Left lung (tissue), 10 donors: ENCODE results near the gene FCN3. TPM values are rescaled to one million over a fixed set of nuclear protein-coding genes. Genes with fewer than 3 reads are reported as not detected.
A peak's percentile ranks its signal among the peaks of the same experiment; 100 is the strongest.

Source experiments
- ATAC-seq: fragments of 200-7000 bp; cut with Tn5 transposase; one replicate; pipeline ENCODE4 v1.9.1; 2020; ENCODE audit warnings: moderate library complexity
- DNase-seq, 4 donors: peaks; one replicate each; pipeline ENCODE4 v3.0.0-alpha.2; 2013 to 2020
- H3K27ac ChIP-seq, 2 donors: fragments of 200-600 bp; sonication (generic) in 1 of 2; one replicate each; pipeline versions ENCODE4 v1.5.0 to v1.8.0; 2020 to 2021
- H3K27me3 ChIP-seq, 2 donors: fragments of 200-600 bp; sonication (generic) in 1 of 2; one replicate each; pipeline versions ENCODE4 v1.5.0 to v1.8.0; 2020 to 2021
- H3K36me3 ChIP-seq, 2 donors: fragments of 200-600 bp; sonication (generic) in 1 of 2; one replicate each; pipeline versions ENCODE4 v1.5.0 to v1.8.0; 2020 to 2021
- H3K4me1 ChIP-seq, 2 donors: fragments of 200-600 bp; one replicate each; pipeline ENCODE4 v1.8.0; 2021
- H3K4me3 ChIP-seq, 2 donors: fragments of 200-600 bp; sonication (generic) in 1 of 2; one replicate each; pipeline versions ENCODE4 v1.5.0 to v1.8.0; 2020 to 2021; ENCODE audit warnings: mild to moderate bottlenecking in 1 of 2
- H3K9me3 ChIP-seq, 2 donors: fragments of 200-600 bp; sonication (generic) in 1 of 2; one replicate each; pipeline versions ENCODE4 v1.5.0 to v1.8.0; 2020 to 2021
- CTCF ChIP-seq, 2 donors: fragments of 200-600 bp; sonication (generic) in 1 of 2; IDR thresholded peaks; one replicate each; pipeline versions ENCODE4 v1.5.0 to v1.8.0; 2021; ENCODE audit warnings: antibody characterized with exemption in 2 of 2
- intact Hi-C, 2 donors: fragments of 100-400 bp; cut with DNase I; formaldehyde crosslinking; loops; one replicate each; pipeline versions ENCODE4 v1.11.2 to v1.14.2; 2022
- polyA plus RNA-seq, 6 donors: library from polyadenylated mRNA; unstranded; fragments of 120-200 nt; gene quantifications; one replicate each; pipeline ENCODE4 v1.2.1, GENCODE V29; 2013; ENCODE audit not compliant: insufficient read length in 6 of 6
- total RNA-seq, 2 donors: library from RNA; stranded (reverse); fragmentation: NEBNext Ultra II Directional; extraction: Animal tissue kit (Norgen Biotek cat#: 25700); gene quantifications; one replicate each; pipeline ENCODE4 v1.2.1, GENCODE V29; 2021
- donor health status: DM: no; HTN: yes; CAD: no.
- donor health status: DM: no; HTN: no; CAD: no.

FCN3 gene
- total and polyA plus RNA-seq, 8 donors = 13.4 to 487 (median 17.9) TPM

DNA sequence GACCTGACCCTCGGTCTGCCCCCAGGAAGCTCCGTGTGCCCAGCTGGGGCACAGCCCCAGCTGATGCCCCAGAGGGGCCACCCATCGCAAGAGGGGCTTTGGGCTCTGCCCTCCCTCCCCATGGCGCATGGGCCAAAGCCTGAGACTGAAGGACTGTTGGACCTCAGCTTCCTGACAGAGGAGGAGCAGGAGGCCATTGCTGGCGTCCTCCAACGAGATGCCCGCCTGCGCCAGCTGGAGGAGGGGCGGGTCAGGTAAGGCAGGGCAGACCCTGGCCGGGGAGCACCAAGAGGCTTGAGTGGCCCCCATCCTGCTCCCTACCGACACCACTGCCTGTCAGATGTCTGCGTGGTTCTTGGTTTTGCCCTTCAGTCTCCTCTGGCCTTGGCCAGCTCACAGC is 29.4 kb downstream of the FCN3 start:
- TF ChIP-seq CTCF (IDR thresholded peaks at IDR 0.05) = no peak
- Histone ChIP-seq H3K4me1 (peaks cover 18 to 68% of the 10 kb centered on the region in 2 donors), H3K9me3 (no peaks in the 10 kb centered on the region), H3K27ac (no peak overlapping the region), H3K36me3 (peaks cover 0 to 21% of the 10 kb centered on the region in 2 donors), H3K27me3 (peaks cover 0 to 12% of the 10 kb centered on the region in 2 donors), H3K4me3 (no peak overlapping the region)
- intact Hi-C loops = no loop called here
- ATAC-seq (no peak), DNase-seq (peak in 1 of 4 donors; percentile 61)

DNA sequence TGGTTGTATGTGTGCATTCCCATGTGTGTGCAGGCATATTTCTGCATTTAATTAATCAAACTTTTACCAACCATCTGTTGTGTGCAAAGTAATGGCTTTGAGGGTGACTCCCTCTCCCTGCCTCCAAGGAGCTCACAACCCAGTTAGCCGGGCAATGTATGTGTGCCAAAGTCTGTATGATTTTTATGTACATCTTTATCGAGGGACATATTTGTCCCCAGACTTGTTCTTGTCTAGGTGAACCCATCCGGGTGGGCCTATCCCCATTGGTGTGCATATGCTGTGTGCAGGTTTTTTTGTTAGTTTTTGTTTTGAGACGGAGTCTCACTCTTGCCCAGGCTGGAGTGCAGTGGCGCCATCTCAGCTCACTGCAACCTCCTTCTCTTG is 31.0 kb downstream of the FCN3 start:
- no peak for TF ChIP-seq CTCF (IDR thresholded peaks at IDR 0.05)
- intact Hi-C loops = no loop called here
- Histone ChIP-seq H3K9me3 (no peaks in the 10 kb centered on the region), H3K36me3 (peaks cover 0 to 15% of the 10 kb centered on the region in 2 donors), H3K27me3 (peaks cover 0 to under 1% of the 10 kb centered on the region in 2 donors), H3K4me1 (peaks cover 10 to 52% of the 10 kb centered on the region in 2 donors), H3K27ac (peak overlapping the region in 1 of 2 donors; percentile 94), H3K4me3 (peak overlapping the region in 1 of 2 donors; percentile 55)
- no peak for DNase-seq
- ATAC-seq = no peak

GRCh38 chr1:27342778-27343638 is 31.6 kb downstream of the FCN3 start:
- no peak for TF ChIP-seq CTCF (IDR thresholded peaks at IDR 0.05)
- ATAC-seq = peak; percentile 83
- peaks cover 10 to 52% of the 10 kb centered on the region in 2 donors for H3K4me1 ChIP-seq
- peak in 2 of 4 donors; percentile 71 to 92 for DNase-seq
- H3K36me3 ChIP-seq = peaks cover 0 to 15% of the 10 kb centered on the region in 2 donors
- peak overlapping the region; percentile 28 to 55 for H3K4me3 ChIP-seq
- no peaks in the 10 kb centered on the region for H3K27me3 ChIP-seq
- no peaks in the 10 kb centered on the region for H3K9me3 ChIP-seq
- H3K27ac ChIP-seq = peak overlapping the region; percentile 62 to 94
- intact Hi-C loops = no loop called here

- TF ChIP-seq CTCF (IDR thresholded peaks at IDR 0.05) = no peak
- Histone ChIP-seq H3K4me3 (peak overlapping the region; percentile 28 to 55), H3K27ac (peak overlapping the region; percentile 62 to 94), H3K36me3 (peaks cover 0 to 10% of the 10 kb centered on the region in 2 donors), H3K27me3 (no peaks in the 10 kb centered on the region), H3K4me1 (peaks cover 10 to 47% of the 10 kb centered on the region in 2 donors), H3K9me3 (no peaks in the 10 kb centered on the region)
- intact Hi-C loops = no loop called here
- peak in 1 of 4 donors; percentile 47 for DNase-seq
- peak; percentile 25 for ATAC-seq
Observed at GRCh38 chr1:27342391-27342777, 32.2 kb downstream of the FCN3 start.

DNA sequence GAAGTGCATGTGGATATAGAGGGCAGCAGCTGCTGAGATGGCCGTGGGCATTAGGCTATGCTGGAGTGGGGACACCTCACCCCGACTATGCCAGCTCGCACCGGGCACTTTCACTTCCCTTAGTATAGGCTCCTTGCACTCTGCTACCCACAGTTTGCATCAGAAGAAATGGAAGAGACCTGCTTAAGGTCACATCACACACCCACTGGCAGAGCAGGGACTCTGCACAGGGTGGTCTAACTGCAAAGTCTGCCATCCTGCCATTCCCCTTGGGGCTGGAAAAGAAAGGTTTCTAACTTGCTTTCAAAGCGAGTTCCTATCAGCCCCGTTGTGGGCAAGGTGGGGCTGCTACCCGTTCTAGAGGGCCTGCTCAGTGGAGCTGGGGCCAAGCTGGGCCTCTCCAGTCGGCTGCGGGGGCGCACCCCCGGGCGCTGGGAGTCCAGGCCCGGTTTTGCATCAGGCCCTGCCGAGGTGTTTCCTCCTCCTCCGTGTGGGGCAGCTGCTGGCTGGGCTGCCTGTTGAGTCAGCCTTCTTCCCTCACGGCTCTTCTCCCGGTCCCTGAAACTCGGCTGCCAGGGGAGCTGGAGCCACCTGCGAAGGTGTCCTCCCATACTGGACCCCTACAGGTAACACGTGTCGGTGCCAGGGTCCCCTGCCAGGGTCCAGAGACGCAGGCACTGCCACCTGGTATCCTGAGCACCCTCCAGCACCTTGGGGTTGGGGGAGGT is 32.9 kb downstream of the FCN3 start, which contains the start of gene SYTL1:
Gene SYTL1, plus strand, starts transcription at position 498 of the 728 bp plus-strand sequence. CDS start 3,313 bp downstream, outside the sequence.
- peak within 1 kb of the TSS; percentile 62 to 94 for H3K27ac ChIP-seq

More for the DNA sequence above, 32.9 kb downstream of the FCN3 start, which contains the start of gene SYTL1:
- H3K27me3 ChIP-seq = no peaks in the 10 kb centered on the region
- H3K4me1 ChIP-seq = peaks cover 10 to 44% of the 10 kb centered on the region in 2 donors
- ATAC-seq (peak; percentile 84), DNase-seq (peak in 2 of 4 donors; percentile 76 to 92)
- peak within 1 kb of the TSS; percentile 28 to 55 for H3K4me3 ChIP-seq
- no peak for TF ChIP-seq CTCF (IDR thresholded peaks at IDR 0.05)
- intact Hi-C loops = no loop called here
- H3K9me3 ChIP-seq = no peaks in the 10 kb centered on the region
- H3K36me3 ChIP-seq = peaks cover 0 to 15% of the 10 kb centered on the region in 2 donors
